GM18499 (cell line): ENCODE measurements around the gene YWHAB.

Source experiments
- ATAC-seq: cut with Tn5 transposase; IDR thresholded peaks from one replicate; pipeline ENCODE4 v1.9.1; 2021; ENCODE audit warnings: moderate number of reproducible peaks; ENCODE audit not compliant: insufficient read depth, unreplicated experiment

YWHAB gene

DNA sequence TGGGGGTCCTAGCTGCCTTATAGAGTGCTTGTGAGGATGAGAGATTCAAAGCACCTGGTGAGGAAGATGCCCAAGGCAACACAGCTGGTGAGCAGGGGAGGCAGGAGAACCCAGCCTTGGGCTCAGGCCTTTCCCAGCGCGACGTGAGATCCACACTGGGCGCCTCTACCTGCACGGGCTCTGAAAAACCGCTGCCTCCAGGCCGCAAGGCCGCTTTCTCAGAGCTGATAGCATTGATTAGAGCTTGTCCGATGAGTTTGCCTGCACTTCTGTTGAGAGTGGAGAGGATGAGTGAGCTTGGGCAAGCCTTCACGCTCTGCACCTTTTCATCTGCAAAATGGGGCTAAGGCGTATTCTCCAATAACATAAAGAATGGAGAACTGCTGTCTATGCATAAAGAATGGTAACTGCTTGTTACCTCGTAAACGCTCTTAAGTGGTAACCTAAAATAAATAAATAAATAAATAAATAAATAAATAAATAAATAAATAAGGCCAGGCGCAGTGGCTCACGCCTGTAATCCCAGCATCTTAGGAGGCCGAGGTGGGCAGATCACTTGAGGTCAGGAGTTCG, 25.3 kb downstream of the YWHAB start:
- ATAC-seq, result no peak

DNA sequence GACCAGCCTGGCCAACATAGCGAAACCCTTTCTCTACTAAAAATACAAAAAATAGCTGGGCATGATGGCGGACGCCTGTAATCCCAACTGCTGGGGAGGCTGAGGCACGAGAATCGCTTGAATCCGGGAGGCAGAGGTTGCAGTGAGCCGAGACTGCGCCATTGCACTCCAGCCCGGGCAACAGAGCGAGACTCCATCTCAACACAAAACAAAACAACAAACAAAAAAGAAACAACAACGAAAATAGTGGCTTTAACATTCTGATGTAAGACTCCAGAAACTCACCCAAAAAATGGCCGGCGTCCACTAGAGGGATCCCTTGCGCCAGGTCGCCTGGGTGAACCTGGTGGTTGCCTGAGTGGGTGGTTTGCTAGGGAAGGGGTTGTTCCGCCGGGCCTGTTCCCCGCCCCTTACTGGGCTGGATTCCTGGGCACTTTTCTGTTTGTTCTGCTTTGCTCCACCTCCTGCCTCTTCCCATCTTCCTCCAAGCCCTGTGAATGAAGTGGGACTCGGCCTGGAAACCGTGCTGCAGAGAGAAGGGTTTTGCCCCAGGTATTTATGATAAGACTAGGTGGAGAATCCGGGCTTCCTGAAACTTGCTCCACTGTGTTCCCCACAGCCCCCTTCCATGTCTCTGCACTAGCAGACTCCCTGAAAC, 25.9 kb downstream of the YWHAB start:
- ATAC-seq, result no peak

GRCh38 chr20:44912189-44912588, 26.7 kb downstream of the YWHAB start:
- no peak for ATAC-seq

- ATAC-seq, result no peak
Measured at GRCh38 chr20:44914924-44915323, 29.4 kb downstream of the YWHAB start.

DNA sequence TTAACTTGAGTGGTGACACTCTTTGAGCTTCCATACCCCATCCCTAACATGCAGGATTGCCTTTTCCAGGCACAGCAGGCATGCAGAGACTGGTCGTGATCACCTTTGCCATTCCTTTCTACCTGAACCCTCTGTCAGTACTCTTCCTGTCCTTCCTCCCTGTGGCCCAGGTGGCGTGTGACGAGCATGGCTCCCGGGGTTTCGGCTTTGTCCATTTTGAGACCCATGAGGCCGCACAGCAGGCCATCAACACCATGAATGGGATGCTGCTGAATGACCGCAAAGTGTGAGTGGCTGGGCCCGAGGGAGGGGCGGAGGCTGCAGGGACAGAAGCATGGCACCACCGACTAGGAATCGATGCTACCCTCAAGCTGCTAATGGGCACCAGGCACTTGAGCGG, 31.1 kb downstream of the YWHAB start:
- no peak for ATAC-seq

DNA sequence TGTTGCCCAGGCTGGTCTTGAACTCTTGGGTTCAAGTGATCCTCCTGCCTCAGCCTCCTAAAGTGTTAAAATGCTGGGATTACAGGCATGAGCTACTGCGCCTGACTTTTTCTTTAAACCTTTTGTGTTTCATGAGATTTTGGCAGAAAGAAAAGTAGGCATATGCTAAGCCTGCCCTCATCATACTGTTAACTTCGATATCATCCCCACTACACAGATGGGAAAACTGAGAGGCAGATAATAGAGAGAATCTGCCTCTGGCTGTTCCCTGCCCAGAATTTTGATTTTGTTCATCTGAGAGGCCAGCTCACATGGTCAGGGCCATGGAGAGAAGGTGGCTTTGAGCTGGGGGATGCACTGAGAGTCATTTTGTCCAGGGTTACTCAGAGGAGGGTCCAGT, 31.9 kb downstream of the YWHAB start:
- ATAC-seq, result no peak

DNA sequence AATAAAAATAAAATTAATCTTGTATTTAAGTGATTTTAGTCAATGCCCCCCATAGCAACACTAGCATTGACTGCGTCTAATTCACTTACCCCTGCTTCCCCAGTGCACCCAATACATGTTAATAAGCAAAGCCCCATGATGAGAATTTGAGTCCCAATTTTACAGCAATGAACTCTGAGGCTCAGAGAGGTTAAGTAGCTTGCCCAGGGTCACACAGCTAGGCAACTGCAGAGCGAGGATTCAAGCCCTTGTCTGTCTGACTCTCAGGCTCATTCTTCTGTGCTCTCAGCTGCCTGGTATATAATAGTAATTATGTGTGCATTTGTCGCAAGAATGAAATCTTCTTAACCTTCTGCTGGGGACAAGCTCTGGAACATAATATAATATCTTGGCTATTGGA, 32.8 kb downstream of the YWHAB start:
- ATAC-seq, result no peak

DNA sequence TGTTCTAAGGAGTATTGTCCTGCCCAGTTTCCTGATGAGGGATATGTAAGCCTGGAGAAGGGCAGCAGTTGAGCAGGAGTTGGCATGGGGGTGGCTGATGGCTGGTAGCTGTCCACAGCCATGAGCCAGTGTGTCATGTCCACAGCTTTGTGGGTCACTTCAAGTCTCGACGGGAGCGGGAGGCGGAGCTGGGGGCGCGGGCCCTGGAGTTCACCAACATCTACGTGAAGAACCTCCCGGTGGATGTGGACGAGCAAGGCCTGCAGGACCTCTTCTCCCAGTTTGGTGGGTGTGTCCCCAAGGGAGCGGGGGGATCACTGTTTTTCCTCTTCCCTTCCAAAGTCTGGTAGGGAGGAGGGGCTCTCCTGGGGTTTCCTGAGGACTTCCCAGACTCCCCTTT, 33.3 kb downstream of the YWHAB start:
- no peak for ATAC-seq

- ATAC-seq, result no peak
Measured at GRCh38 chr20:44921447-44921846, 35.9 kb downstream of the YWHAB start.

DNA sequence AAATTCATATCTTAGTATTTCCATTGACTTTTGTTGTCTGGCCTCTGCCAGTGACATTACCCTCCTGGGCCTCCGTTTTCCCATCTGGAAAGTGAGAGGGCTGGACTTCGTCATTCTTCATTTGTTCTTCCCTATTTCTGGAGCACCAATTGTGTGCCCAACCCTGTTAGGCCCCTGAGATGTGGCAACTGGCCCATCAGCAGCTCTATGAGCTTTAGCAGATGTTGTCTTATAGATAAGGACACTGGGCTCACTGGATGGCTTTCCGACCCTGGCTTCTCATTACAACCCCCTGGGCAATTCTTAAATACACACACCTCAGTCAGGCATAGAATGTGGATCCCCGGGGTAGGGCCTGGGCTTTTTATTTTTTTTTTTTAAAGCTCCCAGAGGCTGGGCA, 39.0 kb downstream of the YWHAB start:
- ATAC-seq, result no peak

- ATAC-seq, result no peak
Measured at GRCh38 chr20:44928595-44928994, 43.1 kb downstream of the YWHAB start.

DNA sequence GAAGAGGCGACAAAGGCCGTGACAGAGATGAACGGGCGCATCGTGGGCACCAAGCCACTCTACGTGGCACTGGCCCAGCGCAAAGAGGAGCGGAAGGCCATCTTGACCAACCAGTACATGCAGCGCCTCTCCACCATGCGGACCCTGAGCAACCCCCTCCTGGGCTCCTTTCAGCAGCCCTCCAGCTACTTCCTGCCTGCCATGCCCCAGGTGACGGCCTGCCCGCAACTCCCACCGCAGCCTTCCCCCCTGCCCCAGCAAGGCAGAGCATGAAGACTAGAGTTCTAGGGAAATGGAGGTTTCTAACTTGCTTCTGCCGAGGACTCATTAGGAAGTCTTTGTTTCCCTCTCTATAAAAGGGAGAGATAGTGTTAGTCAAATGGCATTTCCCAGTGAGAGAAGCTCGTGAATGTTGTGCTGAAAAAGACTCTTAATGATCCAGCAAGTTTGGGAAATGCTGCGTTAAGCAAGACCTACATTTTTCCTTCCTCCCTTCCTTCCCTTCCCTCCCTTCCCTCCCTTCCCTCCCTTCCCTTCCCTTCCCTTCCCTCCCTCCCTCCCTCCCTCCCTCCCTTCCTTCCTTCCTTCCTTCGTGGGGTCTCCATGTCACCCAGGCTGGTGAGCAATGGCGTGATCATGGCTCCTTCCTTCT, 45.1 kb downstream of the YWHAB start:
- no peak for ATAC-seq

- no peak for ATAC-seq
Measured at GRCh38 chr20:44931911-44932310, 46.4 kb downstream of the YWHAB start.

GRCh38 chr20:44932916-44933315, 47.4 kb downstream of the YWHAB start:
- no peak for ATAC-seq

DNA sequence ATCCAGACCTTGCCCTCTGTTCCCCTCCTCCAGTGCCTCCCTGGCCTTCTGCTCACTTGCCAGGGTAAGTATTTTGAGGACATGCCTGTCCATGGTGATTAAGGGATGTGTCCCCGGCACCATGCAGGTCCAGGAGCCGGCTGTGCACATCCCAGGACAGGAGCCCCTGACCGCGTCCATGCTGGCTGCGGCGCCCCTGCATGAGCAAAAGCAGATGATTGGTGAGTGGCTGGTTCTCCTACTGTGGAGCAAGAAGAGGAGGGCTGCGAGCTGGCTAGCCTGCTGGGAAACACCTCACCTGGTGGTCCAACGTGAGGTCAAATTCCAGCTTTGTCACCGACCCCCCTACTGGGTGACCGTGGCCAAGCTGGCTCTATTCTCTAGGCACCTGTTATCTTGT, 51.0 kb downstream of the YWHAB start:
- ATAC-seq, result no peak

DNA sequence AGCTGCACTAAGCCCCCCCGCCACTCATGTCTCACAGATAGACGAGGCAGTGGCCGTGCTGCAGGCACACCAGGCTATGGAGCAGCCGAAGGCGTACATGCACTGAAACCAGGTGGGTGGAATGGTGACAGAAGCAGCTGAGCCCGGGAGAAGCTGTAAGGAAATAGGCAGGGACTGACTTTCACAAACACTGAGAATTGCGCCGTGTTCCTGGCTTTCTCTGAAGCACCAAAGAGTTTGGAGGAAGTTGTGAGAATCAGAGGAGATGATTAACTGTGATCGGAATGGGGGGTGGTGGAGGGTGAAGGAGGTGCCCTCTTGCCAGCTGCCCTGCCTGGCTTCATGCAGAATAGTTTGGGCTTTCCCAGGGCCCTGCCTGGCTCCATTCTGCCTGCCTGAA, 53.1 kb downstream of the YWHAB start:
- ATAC-seq, result no peak

- no peak for ATAC-seq
Measured at GRCh38 chr20:44941120-44941691, 55.7 kb downstream of the YWHAB start.

GRCh38 chr20:44942264-44942973, 56.9 kb downstream of the YWHAB start:
- no peak for ATAC-seq

- no peak for ATAC-seq
Measured at GRCh38 chr20:44943828-44944227, 58.3 kb downstream of the YWHAB start.

GRCh38 chr20:44945261-44945660, 59.8 kb downstream of the YWHAB start:
- no peak for ATAC-seq

GRCh38 chr20:44946271-44946852, 60.9 kb downstream of the YWHAB start:
- no peak for ATAC-seq
